Breast epithelium (tissue), 4 donors: Measurements from ENCODE around the gene UQCRHL. TPM values are rescaled to one million over a fixed set of nuclear protein-coding genes. Genes with fewer than 3 reads are reported as not detected.
A peak's percentile ranks its signal among the peaks of the same experiment; 100 is the strongest.
"Not testable (repeated sequence)": the region's sequence is repeated elsewhere in the genome, so short reads cannot be mapped to it uniquely, and the experiment has no call there.

Experiments used
- DNase-seq, 2 donors: peaks; one replicate each; pipeline ENCODE4 v3.0.0-alpha.2; 2019; ENCODE audit warnings: low spot score in 2 of 2
- H3K27ac ChIP-seq, 2 donors: fragments of 200-600 bp; sonication (generic) in 1 of 2; one replicate each; pipeline ENCODE4 v1.5.1; 2016 to 2019; ENCODE audit warnings: mild to moderate bottlenecking in 1 of 2
- H3K27me3 ChIP-seq, 2 donors: fragments of 200-600 bp; sonication (generic) in 1 of 2; one replicate each; pipeline versions ENCODE4 v1.5.1 to v1.6.0; 2017 to 2019; ENCODE audit warnings: control low read depth in 1 of 2, mild to moderate bottlenecking in 1 of 2
- H3K36me3 ChIP-seq: fragments of 200-600 bp; one replicate; pipeline ENCODE4 v1.5.1; 2019
- H3K4me1 ChIP-seq, 2 donors: fragments of 200-600 bp; sonication (generic); one replicate each; pipeline ENCODE4 v1.5.1; 2016 to 2019; ENCODE audit warnings: control low read depth in 1 of 2
- H3K4me3 ChIP-seq, 3 donors: fragments of 200-600 bp; sonication (generic); 1 replicate in 2 of 3; 2 replicates in 1 of 3; pipeline ENCODE4 v1.5.1; 2016 to 2019; ENCODE audit warnings: mild to moderate bottlenecking in 3 of 3, moderate library complexity in 2 of 3
- H3K9me3 ChIP-seq, 2 donors: fragments of 200-600 bp; sonication (generic) in 1 of 2; one replicate each; pipeline ENCODE4 v1.5.1; 2016 to 2019; ENCODE audit warnings: control low read depth in 1 of 2
- CTCF ChIP-seq, 3 donors: fragments of 450-650 bp; IDR thresholded peaks; one replicate each; pipeline ENCODE4 v1.5.1; 2016 to 2017; ENCODE audit warnings: antibody characterized with exemption in 3 of 3, mild to moderate bottlenecking in 3 of 3, moderate library complexity in 3 of 3
- POLR2A ChIP-seq: fragments of 450-650 bp; IDR thresholded peaks from one replicate; pipeline ENCODE4 v1.6.1; 2016; ENCODE audit warnings: antibody characterized with exemption, mild to moderate bottlenecking, moderate library complexity
- POLR2AphosphoS5 ChIP-seq, 3 donors: sonication (generic); formaldehyde crosslinking; IDR thresholded peaks; one replicate each; pipeline ENCODE4 v1.6.1; 2017; ENCODE audit warnings: antibody characterized with exemption in 3 of 3
- intact Hi-C: fragments of 100-400 bp; cut with DNase I; formaldehyde crosslinking; loops from one replicate; pipeline ENCODE4 v1.15.1; 2023; ENCODE audit warnings: low total_unique reads
- total RNA-seq, 3 donors: library from RNA; depleted of rRNA; stranded (reverse); fragments of >200 nt; gene quantifications; one replicate each; pipeline ENCODE4 v1.1.0, GENCODE V29; 2016

The UQCRHL gene
- total RNA-seq, 3 donors from 2014 or later, result 0.66 to 1.4 (median 1.2) TPM

GRCh38 chr1:15847893-15848142 is 40.4 kb upstream of the UQCRHL start:
- no peak for DNase-seq
- Histone ChIP-seq H3K9me3 (no peaks in the 10 kb centered on the region), H3K4me1 (peaks cover 0 to 7% of the 10 kb centered on the region in 2 donors), H3K4me3 (peak overlapping the region; percentile 84 to 95 (median 94)), H3K36me3 (no peaks in the 10 kb centered on the region), H3K27ac (peak overlapping the region; percentile 96 to 98), H3K27me3 (no peaks in the 10 kb centered on the region)
- TF ChIP-seq POLR2A (no peak), CTCF (IDR thresholded peaks at IDR 0.05) (no peak), POLR2AphosphoS5 (IDR thresholded peaks at IDR 0.05) (no peak)
- intact Hi-C loops, result loop anchor here (1.0 kb wide), 1 partner anchor 47 kb away; no protein-coding TSS in a partner anchor

GRCh38 chr1:15847100-15847892 is 39.8 kb upstream of the UQCRHL start, which contains the start of gene SPEN:
TSS of gene SPEN (plus strand) at chr1:15847707. CDS start at chr1:15848068, 361 bp downstream.
- TF ChIP-seq POLR2AphosphoS5 (IDR thresholded peaks at IDR 0.05) (peak; percentile 80 to 86 (median 85)), POLR2A (peak; percentile 86), CTCF (IDR thresholded peaks at IDR 0.05) (peak in 2 of 3 donors; percentile 44 to 50)
- DNase-seq, result peak; percentile 96 to 97
- Histone ChIP-seq H3K4me3 (peak within 1 kb of the TSS; percentile 84 to 95 (median 94)), H3K4me1 (peaks cover 0 to 7% of the 10 kb centered on the region in 2 donors), H3K9me3 (no peaks in the 10 kb centered on the region), H3K27ac (peak within 1 kb of the TSS; percentile 96 to 98), H3K36me3 (no peaks in the 10 kb centered on the region), H3K27me3 (no peaks in the 10 kb centered on the region)
- intact Hi-C loops, result no loop called here

- intact Hi-C loops, H3K4me1 ChIP-seq, H3K4me3 ChIP-seq, H3K9me3 ChIP-seq, H3K27ac ChIP-seq, DNase-seq, H3K27me3 ChIP-seq, H3K36me3 ChIP-seq: not testable (repeated sequence)
Observed at GRCh38 chr1:15846056-15846455, 38.6 kb upstream of the UQCRHL start.

GRCh38 chr1:15843826-15844572 is 36.5 kb upstream of the UQCRHL start:
- H3K4me3 ChIP-seq, result no peak overlapping the region
- no peaks in the 10 kb centered on the region for H3K4me1 ChIP-seq
- DNase-seq, result no peak
- H3K36me3 ChIP-seq, result no peaks in the 10 kb centered on the region
- no peaks in the 10 kb centered on the region for H3K9me3 ChIP-seq
- no peak for TF ChIP-seq POLR2AphosphoS5 (IDR thresholded peaks at IDR 0.05)
- no peak overlapping the region for H3K27ac ChIP-seq
- H3K27me3 ChIP-seq, result no peaks in the 10 kb centered on the region
- intact Hi-C loops, result no loop called here

GRCh38 chr1:15838721-15839120 is 31.3 kb upstream of the UQCRHL start:
- no peak overlapping the region for H3K4me3 ChIP-seq
- H3K27ac ChIP-seq, result no peak overlapping the region
- TF ChIP-seq POLR2AphosphoS5 (IDR thresholded peaks at IDR 0.05) (no peak), CTCF (IDR thresholded peaks at IDR 0.05) (no peak), POLR2A (no peak)
- no peaks in the 10 kb centered on the region for H3K36me3 ChIP-seq
- intact Hi-C loops, result no loop called here
- no peaks in the 10 kb centered on the region for H3K9me3 ChIP-seq
- H3K4me1 ChIP-seq, result no peaks in the 10 kb centered on the region
- no peaks in the 10 kb centered on the region for H3K27me3 ChIP-seq
- DNase-seq, result no peak

- intact Hi-C loops, result no loop called here
- Histone ChIP-seq H3K4me1 (no peaks in the 10 kb centered on the region), H3K9me3 (no peaks in the 10 kb centered on the region), H3K27ac (no peak overlapping the region), H3K27me3 (no peaks in the 10 kb centered on the region), H3K4me3 (no peak overlapping the region), H3K36me3 (no peaks in the 10 kb centered on the region)
- DNase-seq, result no peak
- TF ChIP-seq POLR2A (no peak), POLR2AphosphoS5 (IDR thresholded peaks at IDR 0.05) (no peak)
Observed at GRCh38 chr1:15837931-15838330, 30.5 kb upstream of the UQCRHL start.
